Measurements from ENCODE around the gene C3orf49.

DNA sequence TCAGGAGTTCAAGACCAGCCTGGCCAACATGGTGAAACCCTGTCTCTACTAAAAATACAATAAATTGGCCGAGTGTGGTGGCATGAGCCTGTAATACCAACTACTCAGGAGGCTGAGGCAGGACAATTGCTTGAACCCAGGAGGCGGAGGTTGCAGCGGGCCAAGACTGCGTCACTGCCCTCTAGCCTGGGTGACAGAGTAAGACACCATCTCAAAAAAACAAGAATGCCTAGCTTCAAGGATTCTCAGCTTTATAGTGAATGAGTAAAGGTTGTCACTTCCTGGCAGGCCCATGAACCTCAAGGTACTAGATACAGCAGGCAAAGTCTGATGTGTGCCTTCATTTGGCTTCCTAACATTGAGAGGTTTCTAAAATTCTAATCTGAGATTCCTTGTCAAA, 30.1 kb downstream of the C3orf49 start:
- no peak for TF ChIP-seq EZH2 (IDR thresholded peaks at IDR 0.05; ENCODE audit: borderline replicate concordance, low read depth, low read length, severe bottlenecking)
- TF ChIP-seq CTCF (IDR thresholded peaks at IDR 0.05; ENCODE audit: borderline replicate concordance, extremely low read depth, low read length, poor library complexity, severe bottlenecking) = no peak

Data from DND-41 (cell line).